GM18858 (cell line): ENCODE results near the gene TMEM131L.

Experiments used
- ATAC-seq: cut with Tn5 transposase; IDR thresholded peaks from one replicate; pipeline ENCODE4 v1.9.1; 2021; ENCODE audit not compliant: unreplicated experiment

The TMEM131L gene

GRCh38 chr4:153570228-153570973 lies 104.2 kb downstream of the TMEM131L start:
- peak; percentile 38 for ATAC-seq

DNA sequence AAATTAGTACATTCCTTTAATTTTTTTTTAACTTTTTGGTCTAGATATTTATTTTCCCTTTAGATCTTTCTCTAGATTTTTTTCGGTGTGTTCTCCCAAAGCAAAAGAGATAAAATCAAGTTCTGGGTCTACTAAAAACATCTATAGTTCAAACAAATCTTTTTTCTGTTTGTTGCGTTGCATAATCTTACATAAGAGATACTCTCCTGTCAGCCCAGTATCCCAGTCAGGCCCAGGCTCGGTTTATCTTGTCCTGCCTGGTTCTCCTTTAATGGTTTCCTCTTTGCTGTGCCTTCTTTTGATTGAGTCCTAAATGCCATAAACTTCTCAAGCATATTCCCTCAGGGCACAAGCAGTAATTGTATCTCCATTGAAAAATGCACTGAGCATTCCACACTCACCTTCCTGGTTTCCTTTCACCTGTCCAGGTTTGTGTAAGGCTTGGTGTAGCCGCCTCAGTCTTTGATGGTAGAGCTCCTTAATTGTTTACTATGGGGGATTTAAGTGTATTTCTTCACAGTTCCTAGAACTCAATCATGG lies 104.9 kb downstream of the TMEM131L start:
- ATAC-seq: no peak

DNA sequence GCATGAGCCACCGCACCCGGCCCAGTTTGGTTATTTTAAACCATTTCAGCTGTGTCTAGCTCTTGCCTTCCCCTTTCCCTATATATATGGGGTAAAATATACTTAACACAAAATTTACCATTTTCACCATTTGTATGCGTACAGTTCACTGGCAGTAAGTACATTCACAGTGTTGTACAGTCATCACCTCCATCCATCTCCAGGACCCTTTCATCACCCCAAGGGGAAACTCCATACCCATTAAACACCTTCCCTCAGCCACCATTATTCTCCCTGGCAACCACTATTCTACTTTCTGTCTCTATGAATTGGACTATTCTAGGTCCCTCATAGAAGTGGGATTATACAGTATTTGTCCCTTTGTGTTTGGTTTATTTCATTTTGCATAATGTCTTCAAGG lies 106.4 kb downstream of the TMEM131L start:
- ATAC-seq: no peak

DNA sequence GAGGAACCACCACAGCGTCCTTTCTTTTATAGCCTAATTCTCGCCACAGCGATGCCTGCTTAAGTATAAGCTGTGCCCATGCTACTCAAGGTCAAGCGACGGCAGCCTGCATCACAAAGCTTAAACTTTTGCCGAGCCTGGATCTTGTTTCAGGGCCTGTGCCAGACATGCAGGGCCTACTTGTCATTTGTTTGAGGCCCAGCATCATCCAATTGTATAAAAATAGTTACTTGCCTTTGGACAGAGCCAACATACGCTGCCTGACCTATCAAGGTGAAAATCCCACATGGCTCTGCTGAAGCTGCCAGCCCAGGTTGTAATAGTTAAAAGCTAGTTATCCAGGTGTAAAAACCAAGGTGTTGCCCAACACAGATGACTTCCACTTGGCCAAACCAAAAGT lies 107.1 kb downstream of the TMEM131L start:
- no peak for ATAC-seq

- ATAC-seq: no peak
Observed at GRCh38 chr4:153573881-153574802, 108.0 kb downstream of the TMEM131L start.

GRCh38 chr4:153576443-153576774 lies 110.2 kb downstream of the TMEM131L start:
- no peak for ATAC-seq

DNA sequence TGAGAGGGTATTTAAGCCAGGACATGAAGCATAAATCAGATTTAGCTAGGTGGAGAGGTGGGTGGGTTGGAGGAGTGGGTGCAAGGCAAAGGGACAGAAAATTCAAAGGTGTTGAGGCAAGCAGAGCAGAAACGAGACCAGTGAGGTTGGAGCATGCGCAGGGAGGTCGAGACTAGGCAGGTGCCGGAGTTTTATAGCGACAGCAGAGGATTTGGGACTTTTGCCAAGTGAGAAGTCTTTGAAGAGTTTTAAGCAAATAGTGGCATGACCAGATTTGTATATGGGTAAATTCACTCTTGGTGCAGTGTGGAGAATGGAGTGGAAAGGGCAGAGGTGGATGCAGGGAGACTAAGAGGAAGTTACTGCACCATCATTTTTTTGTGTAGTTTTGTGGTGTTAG lies 110.9 kb downstream of the TMEM131L start:
- no peak for ATAC-seq

GRCh38 chr4:153579410-153579809 lies 113.2 kb downstream of the TMEM131L start:
- no peak for ATAC-seq

DNA sequence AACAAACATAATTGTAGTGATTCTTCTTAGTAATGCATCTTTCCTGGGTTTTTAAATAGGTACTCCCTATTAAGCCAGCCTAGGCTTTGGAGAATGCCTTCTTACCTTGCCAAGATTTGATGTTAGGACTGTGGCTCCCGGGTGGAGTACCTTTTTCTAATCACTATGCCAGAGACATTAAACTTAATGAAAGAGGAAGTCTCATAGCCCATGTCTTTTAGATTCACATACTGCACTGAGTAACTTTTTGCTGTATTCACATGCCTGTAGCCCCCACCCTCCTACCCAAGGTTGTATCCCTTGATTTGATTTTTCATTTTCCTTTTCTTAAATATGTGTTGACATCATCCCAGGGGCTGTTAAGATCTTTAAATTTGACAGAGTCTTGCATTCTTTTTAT lies 113.7 kb downstream of the TMEM131L start:
- no peak for ATAC-seq

GRCh38 chr4:153582954-153583702 lies 117.0 kb downstream of the TMEM131L start:
- no peak for ATAC-seq

GRCh38 chr4:153585026-153585425 lies 118.9 kb downstream of the TMEM131L start:
- ATAC-seq: no peak

- ATAC-seq: no peak
Observed at GRCh38 chr4:153589703-153590595, 123.8 kb downstream of the TMEM131L start.

- no peak for ATAC-seq
Observed at GRCh38 chr4:153591441-153591840, 125.3 kb downstream of the TMEM131L start.

DNA sequence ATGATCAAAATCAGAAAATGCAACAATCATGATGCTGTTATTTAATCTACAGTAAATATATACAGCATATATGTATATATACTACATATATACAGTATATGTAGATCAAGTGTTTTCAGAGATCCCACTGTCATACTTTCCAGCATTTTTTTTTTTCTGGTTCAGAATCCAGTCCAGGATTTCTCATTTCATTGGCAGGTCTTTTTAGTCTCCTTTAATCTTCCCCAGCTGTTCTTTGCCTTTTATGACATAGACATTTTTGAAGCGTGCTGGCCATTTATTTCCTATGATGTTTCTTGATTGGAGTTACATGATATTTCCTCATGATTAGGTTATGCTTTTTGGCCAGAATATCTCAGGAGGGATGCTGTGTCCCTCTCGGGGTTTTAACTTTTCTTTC lies 125.9 kb downstream of the TMEM131L start:
- ATAC-seq: no peak

DNA sequence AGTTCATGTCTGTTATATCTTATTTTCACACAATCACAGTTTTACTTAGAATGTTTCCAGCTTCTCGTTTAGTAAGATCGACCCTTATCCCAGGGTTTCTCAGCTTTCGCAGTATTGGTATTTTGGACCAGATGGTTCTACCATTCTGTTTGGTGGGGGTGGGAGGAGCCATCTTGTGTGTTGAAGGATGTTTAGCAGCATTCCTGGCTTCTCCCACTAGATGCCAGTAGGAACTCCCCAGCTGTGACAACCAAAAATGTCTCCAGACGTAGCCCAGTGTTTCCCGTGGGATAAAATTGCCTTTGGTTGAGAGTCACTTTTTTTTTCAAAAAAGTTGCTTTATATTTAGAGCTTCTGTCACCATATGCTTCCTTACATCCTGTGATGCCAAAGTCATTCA lies 127.0 kb downstream of the TMEM131L start:
- ATAC-seq: no peak

DNA sequence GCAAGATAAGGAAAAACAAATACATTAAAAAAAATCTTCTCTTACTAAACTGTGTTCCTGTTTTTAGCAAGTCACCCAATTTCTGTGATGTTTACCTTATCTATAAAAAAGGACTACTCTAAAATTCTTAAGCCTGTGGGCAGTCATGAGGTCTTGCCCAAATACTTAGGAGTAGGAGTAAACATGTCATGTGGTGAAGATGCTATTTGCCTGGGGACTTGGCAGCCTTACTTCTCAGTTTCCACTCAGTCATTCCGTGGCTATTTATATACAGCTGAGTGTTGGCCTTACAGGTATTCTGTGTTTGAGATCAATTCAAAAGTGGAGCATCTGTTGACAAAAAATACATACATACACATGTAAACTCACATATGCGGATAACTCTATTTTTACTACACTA lies 128.1 kb downstream of the TMEM131L start:
- no peak for ATAC-seq

DNA sequence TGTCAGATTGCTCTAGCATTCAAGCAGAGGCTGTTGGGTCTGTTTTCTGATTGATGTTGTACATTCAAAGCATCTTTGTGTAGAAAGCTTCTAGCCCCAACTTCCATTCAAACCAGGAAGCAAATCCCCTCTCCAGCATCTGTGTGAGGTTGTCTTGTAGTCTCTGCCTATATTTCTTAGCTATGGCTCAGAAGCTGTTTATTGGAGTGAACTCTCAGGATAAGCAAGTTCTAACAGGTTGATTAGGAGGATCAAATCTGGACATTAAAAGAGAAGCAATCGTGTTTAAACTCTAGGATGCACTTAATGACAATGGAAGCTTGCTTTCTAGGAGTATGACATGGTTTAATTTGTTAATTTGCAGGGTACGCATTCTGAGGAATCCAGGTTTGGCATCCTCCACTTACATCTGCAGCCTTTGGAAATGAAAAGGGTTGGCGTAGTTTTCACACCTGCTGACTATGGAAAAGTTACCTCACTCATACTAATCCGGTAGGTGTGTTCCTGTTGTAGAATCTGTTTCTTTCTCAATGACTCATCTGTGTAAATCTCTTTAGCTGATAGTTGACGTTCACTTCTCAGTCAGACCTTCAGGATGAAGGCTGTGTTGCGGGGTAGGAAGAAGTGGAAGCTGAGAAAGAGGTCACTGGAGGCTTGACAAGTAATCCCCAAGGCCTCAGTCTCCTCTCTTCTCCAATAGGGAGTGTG lies 129.9 kb downstream of the TMEM131L start:
- no peak for ATAC-seq

GRCh38 chr4:153602758-153603157 lies 136.6 kb downstream of the TMEM131L start:
- ATAC-seq: no peak

DNA sequence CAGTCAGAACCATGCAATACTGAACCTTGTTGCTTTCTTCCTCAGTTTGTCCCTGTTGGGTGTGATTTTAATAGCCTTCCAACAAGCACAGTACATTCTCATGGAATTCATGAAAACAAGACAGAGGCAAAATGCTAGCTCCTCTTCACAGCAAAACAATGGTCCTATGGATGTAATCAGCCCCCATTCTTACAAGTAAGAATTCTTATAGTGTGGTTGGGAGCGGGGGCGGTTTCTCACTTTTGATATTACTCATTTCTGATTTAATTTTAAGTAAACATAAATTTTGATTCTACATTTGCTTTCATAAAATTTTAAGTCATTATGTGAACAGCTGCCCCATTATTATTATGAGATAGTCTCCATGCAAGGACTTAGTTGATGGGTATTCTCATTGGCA lies 137.1 kb downstream of the TMEM131L start:
- no peak for ATAC-seq

- no peak for ATAC-seq
Observed at GRCh38 chr4:153603835-153604234, 137.7 kb downstream of the TMEM131L start.
